ENCODE data around the gene ADAM20. TPM values are rescaled to one million over a fixed set of nuclear protein-coding genes. Genes with fewer than 3 reads are reported as not detected.

The ADAM20 gene
- total RNA-seq, result 1 to 10 TPM in 2 of 4 donors, not detected in 2; 1.4 to 1.7 TPM

DNA sequence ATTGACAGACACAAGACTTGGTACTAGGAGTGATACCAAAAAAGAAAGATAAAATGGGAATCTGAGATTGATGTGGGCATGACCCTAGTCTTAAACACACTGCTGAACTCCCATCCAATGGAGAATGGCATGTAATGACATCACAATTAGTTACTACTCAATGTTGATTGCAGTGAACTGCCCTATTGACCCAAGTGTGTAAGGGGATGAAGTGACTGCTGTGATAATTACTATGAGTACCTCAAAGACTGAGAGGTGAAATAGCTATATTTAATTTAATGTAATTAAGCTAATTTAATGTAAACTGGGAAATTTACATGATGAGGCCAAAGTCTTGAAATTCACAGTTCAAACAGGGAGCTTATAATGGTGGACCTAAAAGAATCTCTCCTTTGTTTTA is at the start of gene ADAM20:
ADAM20 (minus strand) TSS at position 101 of the 400 bp plus-strand sequence. CDS start 10,247 bp downstream, outside the sequence.
- Histone ChIP-seq H3K36me3 (no peaks in the 10 kb centered on the region), H3K27ac (no peak within 1 kb of the TSS), H3K4me1 (no peaks in the 10 kb centered on the region), H3K4me3 (no peak within 1 kb of the TSS), H3K27me3 (no peaks in the 10 kb centered on the region), H3K9me3 (no peaks in the 10 kb centered on the region)
- in situ Hi-C loops (cut with MboI; ENCODE audit: low pct_ligation_motif_present in 1 of 4, low pct_unique_long_range_greater_than_20kb in 1 of 4, low sequenced_read_pairs in 3 of 4) (no loop called here), intact Hi-C loops (cut with DNase I; ENCODE audit: low total_unique reads) (no loop called here)
- TF ChIP-seq POLR2A (IDR thresholded peaks at IDR 0.05), result no peak
- TF ChIP-seq, protein P1, sequence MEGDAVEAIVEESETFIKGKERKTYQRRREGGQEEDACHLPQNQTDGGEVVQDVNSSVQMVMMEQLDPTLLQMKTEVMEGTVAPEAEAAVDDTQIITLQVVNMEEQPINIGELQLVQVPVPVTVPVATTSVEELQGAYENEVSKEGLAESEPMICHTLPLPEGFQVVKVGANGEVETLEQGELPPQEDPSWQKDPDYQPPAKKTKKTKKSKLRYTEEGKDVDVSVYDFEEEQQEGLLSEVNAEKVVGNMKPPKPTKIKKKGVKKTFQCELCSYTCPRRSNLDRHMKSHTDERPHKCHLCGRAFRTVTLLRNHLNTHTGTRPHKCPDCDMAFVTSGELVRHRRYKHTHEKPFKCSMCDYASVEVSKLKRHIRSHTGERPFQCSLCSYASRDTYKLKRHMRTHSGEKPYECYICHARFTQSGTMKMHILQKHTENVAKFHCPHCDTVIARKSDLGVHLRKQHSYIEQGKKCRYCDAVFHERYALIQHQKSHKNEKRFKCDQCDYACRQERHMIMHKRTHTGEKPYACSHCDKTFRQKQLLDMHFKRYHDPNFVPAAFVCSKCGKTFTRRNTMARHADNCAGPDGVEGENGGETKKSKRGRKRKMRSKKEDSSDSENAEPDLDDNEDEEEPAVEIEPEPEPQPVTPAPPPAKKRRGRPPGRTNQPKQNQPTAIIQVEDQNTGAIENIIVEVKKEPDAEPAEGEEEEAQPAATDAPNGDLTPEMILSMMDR (IDR thresholded peaks at IDR 0.05), result no peak
- TF ChIP-seq POLR2AphosphoS5 (IDR thresholded peaks at IDR 0.05), result no peak
- no peak for TF ChIP-seq EP300 (IDR thresholded peaks at IDR 0.05; ENCODE audit: low read depth)
- no peak for DNase-seq

DNA sequence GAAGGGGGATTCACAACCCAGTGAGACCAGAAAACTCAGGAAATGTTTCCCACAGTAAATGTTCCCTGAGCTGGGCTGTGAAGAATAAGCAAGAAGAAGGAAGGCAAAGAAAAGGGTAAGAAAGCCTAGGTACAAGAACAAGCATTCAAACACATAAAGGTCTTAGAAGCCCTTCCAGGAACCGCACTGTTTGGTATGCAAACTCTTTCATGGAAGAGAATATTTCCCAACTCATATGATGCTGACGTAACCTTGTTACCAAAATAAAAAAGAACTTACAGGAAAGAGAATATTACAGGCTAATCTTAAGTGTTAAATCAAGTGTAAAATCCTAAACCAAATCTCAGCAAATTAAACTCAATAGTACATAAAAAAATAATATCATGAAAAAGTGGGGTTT is 42.1 kb upstream of the ADAM20 start:
- TF ChIP-seq EP300 (IDR thresholded peaks at IDR 0.05; ENCODE audit: low read depth) (no peak), POLR2A (IDR thresholded peaks at IDR 0.05) (no peak), POLR2AphosphoS5 (IDR thresholded peaks at IDR 0.05) (no peak)
- TF ChIP-seq, protein P1 (IDR thresholded peaks at IDR 0.05), result no peak
- H3K27me3 ChIP-seq, result no peaks in the 10 kb centered on the region
- WGBS, 2 donors (ENCODE audit: low coverage in 1 of 2), result 93 to 95% methylated on average over 2 of the region's 2 CpGs
- intact Hi-C loops (cut with DNase I; ENCODE audit: low total_unique reads) (no loop called here), in situ Hi-C loops (cut with MboI; ENCODE audit: low pct_ligation_motif_present in 1 of 4, low pct_unique_long_range_greater_than_20kb in 1 of 4, low sequenced_read_pairs in 3 of 4) (no loop called here)
- H3K27ac ChIP-seq, result no peak overlapping the region
- DNase-seq, result no peak
- no peaks in the 10 kb centered on the region for H3K4me1 ChIP-seq
- peaks cover 0 to 10% (median 5%) of the 10 kb centered on the region in 4 donors for H3K36me3 ChIP-seq
- H3K4me3 ChIP-seq, result no peak overlapping the region
- H3K9me3 ChIP-seq, result no peaks in the 10 kb centered on the region

DNA sequence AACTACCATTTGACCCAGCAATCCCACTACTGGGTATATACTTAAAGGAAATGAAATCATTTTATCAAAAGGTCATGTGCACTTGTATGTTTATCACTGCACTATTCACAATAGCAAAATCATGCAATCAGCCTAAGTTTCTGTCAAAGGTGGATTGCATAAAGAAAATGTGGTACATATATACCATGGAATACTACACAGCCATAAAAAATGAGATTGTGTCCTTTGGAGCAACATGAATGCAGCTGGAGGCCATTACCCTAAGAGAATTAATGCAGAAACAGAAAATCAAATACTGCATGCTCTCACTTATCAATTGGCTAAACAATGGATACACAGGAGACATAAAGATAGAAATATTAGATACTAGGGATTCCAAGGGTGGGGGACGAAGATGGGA is 38.2 kb upstream of the ADAM20 start:
- Histone ChIP-seq H3K4me3 (no peak overlapping the region), H3K9me3 (no peaks in the 10 kb centered on the region), H3K36me3 (peaks cover 0 to 5% (median 0%) of the 10 kb centered on the region in 4 donors), H3K27ac (no peak overlapping the region), H3K4me1 (no peaks in the 10 kb centered on the region), H3K27me3 (no peaks in the 10 kb centered on the region)
- in situ Hi-C loops (cut with MboI; ENCODE audit: low pct_ligation_motif_present in 1 of 4, low pct_unique_long_range_greater_than_20kb in 1 of 4, low sequenced_read_pairs in 3 of 4) (loop anchor here in 1 of 4 donors (25.0 kb wide), 1 partner anchor 236 kb away; no protein-coding TSS in a partner anchor), intact Hi-C loops (cut with DNase I; ENCODE audit: low total_unique reads) (no loop called here)
- no peak for DNase-seq
- 95 to 100% methylated on average over 1 of the region's 1 CpG for WGBS, 2 donors (ENCODE audit: low coverage in 1 of 2)
- TF ChIP-seq EP300 (IDR thresholded peaks at IDR 0.05; ENCODE audit: low read depth) (no peak), POLR2AphosphoS5 (IDR thresholded peaks at IDR 0.05) (no peak), POLR2A (IDR thresholded peaks at IDR 0.05) (no peak)
- TF ChIP-seq, protein P1 (IDR thresholded peaks at IDR 0.05), result no peak

DNA sequence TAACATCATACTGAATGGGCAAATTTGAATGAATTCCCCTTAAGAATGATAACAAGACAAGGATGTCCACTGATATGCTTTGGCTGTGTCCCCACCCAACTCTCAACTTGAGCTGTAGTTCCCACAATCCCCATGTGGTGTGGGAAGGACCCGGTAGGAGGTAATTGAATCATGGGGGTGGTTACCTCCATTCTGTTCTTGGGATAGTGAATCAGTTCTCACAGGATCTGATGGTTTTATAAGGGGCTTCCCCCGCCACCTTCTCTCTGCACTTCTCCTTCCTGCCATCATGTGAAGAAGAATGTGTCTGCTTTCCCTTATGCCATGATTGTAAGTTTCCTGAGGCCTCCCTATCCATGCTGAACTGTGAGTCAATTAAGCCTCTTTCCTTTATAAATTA is 36.3 kb upstream of the ADAM20 start:
- Histone ChIP-seq H3K9me3 (no peaks in the 10 kb centered on the region), H3K27ac (no peak overlapping the region), H3K27me3 (no peaks in the 10 kb centered on the region), H3K36me3 (peaks cover 0 to 9% (median 2%) of the 10 kb centered on the region in 4 donors), H3K4me3 (no peak overlapping the region), H3K4me1 (no peaks in the 10 kb centered on the region)
- intact Hi-C loops (cut with DNase I; ENCODE audit: low total_unique reads), result no loop called here
- WGBS, 2 donors (ENCODE audit: low coverage in 1 of 2), result 84 to 86% methylated on average over 1 to 2 of the region's 2 CpGs
- DNase-seq, result no peak
- in situ Hi-C loops (cut with MboI; ENCODE audit: low pct_ligation_motif_present in 1 of 4, low pct_unique_long_range_greater_than_20kb in 1 of 4, low sequenced_read_pairs in 3 of 4), result loop anchor here in 1 of 4 donors (25.0 kb wide), 1 partner anchor 234 kb away; no protein-coding TSS in a partner anchor
- TF ChIP-seq POLR2A (IDR thresholded peaks at IDR 0.05) (no peak), POLR2AphosphoS5 (IDR thresholded peaks at IDR 0.05) (no peak), EP300 (IDR thresholded peaks at IDR 0.05; ENCODE audit: low read depth) (no peak)
- TF ChIP-seq, protein P1 (IDR thresholded peaks at IDR 0.05), result no peak
